GM08714 (cell line): ENCODE results near the gene PAM.

Experiments used
- H3K4me3 ChIP-seq: fragments of 200-500 bp; sonication (Bioruptor generic); 2 replicates; pipeline ENCODE4 v1.5.1; 2014; ENCODE audit warnings: mild to moderate bottlenecking, low read length, inconsistent platforms
- ZNF274 ChIP-seq: IDR thresholded peaks from 2 replicates; pipeline ENCODE4 v1.6.1; 2012; ENCODE audit warnings: mild to moderate bottlenecking, low read depth, low read length

PAM gene

GRCh38 chr5:102754767-102755431 is at the start of gene PAM:
TSS of gene PAM (plus strand) at chr5:102755305. CDS start at chr5:102866196, 110,891 bp downstream.
- H3K4me3 ChIP-seq, result peak within 1 kb of the TSS; percentile 90
- TF ChIP-seq ZNF274, result no peak

DNA sequence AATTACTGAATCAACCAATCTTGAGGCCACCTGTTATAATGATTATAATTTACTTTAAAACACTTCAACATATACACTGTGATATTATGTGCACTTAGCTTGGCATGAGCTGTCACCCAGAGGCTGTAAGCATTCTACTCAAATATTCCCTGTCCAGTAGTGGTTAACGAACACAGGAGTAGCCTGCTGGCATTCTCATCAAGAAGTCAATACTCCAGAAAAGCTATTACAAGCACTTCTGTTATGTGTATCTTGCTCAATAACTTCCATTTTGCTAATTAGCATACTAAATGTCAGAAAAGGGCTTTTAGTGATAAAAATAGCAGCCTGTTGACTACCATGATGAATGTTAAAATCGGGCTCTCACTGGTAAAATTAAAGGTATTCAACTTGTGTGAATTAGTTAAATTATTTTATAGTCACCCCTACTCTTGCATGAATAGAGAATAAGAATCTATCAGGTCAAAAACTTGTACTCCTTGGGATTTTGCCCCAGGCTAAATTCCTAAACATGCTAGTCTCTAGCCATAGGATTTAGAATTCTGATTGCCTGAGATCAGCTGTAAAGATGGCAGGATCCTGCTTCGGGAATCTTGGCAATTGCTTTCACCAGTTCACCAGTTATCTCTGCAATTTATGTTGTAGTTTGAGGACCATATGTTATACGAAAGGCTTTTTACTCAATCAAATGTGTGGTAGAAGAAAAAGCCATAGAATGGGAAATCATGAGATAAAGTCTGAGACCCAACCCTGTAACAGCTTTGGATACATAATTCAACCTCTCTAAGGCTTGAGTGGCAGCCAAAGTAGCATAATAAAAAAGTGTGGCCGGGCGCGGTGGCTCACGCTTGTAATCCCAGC is 43.4 kb upstream of the PAM start:
- no peak for TF ChIP-seq ZNF274

DNA sequence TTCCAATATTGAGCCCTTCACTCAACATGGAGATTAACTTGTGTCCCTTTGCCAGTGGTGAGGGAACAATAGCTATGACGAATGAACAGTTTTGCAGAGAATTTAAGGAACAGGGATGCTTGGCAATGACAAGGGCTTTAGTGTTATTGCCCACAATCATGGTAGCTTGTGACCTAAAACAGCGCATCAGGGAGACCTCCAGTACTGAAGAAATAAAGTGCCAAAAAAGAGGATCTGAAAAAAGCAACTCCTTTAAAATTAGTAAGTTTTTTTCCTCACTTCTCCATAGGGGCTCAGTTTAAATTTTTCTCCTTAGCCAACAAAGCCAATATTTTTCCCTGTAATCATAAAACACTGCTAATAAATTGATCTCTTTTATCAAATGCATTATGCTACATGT is 41.8 kb upstream of the PAM start:
- H3K4me3 ChIP-seq, result no peak overlapping the region
- no peak for TF ChIP-seq ZNF274

More for the DNA sequence above, 43.4 kb upstream of the PAM start:
- no peak overlapping the region for H3K4me3 ChIP-seq

DNA sequence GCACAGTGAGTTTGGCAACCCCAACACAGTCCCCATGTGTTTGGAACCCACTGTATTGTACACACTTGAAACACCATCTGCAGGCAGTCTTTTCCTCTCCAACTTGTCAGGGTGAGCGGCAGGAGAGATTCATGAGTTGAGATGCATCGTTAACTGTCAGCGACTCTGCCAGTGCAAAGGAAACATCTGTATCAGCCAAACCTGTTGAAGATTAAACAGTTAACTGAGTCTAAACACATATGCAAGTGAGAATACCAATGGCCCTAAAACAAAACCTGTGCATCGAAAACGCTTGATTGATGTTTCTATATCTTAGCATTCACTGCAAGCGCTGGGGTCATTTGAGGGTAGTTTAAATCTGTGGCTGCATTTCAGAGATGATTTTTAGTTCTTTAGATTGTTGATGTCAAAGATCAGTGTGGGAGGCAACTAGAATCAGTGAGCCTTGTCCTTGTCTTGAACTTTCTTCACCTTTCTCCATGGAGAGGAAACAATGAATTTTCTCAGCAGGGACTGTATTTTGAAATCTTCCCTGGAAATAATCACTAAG is 41.3 kb upstream of the PAM start:
- H3K4me3 ChIP-seq, result no peak overlapping the region
- TF ChIP-seq ZNF274, result no peak

- TF ChIP-seq ZNF274, result no peak
Measured at GRCh38 chr5:102715082-102715807, 39.9 kb upstream of the PAM start.

DNA sequence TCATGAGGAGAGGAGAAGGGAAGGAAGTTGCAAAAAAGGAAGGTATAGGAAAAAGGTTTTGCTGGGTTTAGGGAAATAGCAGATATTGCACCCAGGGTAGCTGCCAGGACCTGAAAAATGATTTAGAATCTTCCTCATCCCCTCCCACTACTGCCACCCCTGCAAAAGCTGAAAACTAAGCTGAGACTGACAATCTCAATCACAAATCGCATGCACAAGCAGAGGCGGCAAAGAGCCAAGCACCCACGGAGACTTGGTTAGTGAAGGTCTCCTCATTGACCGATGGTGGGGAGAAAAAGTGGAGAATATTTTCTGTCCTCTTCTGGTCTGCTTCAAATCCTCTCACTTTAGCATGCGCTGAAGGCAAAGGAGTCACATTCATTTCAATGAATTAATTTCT is 39.1 kb upstream of the PAM start:
- H3K4me3 ChIP-seq, result no peak overlapping the region
- TF ChIP-seq ZNF274, result no peak

More at GRCh38 chr5:102715082-102715807, 39.9 kb upstream of the PAM start:
- H3K4me3 ChIP-seq, result no peak overlapping the region

DNA sequence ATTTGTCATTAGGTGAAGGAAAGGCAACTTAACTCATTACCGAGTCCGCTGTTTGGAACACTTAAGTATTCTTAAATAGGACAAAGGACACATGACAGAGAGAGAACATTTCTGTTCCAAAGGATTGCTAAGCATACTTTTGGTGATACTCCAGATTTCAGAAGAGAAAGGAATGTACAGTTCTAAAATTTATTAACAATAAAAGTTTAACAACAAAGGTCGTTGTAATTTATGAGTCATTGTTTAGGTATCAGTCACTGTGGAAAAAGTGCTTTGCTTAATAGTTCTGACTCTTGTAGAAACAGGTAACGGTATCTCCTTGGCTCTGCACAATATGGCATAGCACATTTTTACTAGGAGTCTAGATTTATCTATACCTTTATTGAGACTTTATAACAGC is 36.3 kb upstream of the PAM start:
- TF ChIP-seq ZNF274, result no peak
- no peak overlapping the region for H3K4me3 ChIP-seq

DNA sequence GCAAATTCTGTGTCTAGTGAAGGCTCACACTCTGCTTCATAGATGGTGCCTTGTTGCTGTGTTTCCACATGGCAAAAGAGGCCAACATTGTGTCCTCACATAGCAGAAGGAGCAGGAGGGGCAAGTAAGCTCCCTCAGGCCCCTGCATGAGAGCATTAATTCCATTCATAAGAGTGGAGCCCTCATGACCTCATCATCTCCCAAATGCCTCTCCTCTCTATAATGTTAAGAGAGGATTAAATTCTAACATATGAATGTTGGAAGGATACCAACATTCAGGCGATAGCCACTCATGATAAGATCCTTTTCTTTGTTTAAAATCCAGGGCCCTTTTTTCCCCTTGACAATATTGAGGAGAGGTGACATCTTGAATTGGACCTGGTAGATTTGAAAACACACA is 35.2 kb upstream of the PAM start:
- H3K4me3 ChIP-seq, result no peak overlapping the region
- TF ChIP-seq ZNF274, result no peak

GRCh38 chr5:102720969-102721368 is 34.1 kb upstream of the PAM start:
- no peak for TF ChIP-seq ZNF274
- H3K4me3 ChIP-seq, result no peak overlapping the region

DNA sequence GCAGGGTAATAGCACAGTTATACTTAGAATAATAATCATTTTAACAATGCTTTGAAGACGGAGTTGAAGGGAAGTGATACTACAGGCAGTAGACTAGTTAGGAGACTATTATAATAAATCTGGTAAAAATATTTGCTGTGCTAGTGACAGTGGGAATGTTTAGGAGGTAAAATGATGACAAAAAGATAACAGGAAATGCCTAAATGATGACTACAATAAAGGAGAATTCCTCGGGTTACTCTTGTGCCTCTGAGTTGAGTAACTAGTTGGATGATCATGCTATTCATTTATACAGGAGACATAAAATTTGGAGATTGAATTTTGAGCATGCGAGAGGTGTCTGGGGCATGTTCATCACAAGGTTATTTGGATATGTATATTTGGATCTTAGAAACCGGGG is 32.2 kb upstream of the PAM start:
- H3K4me3 ChIP-seq, result no peak overlapping the region
- no peak for TF ChIP-seq ZNF274

- H3K4me3 ChIP-seq, result no peak overlapping the region
- no peak for TF ChIP-seq ZNF274
Measured at GRCh38 chr5:102731693-102732092, 23.4 kb upstream of the PAM start.

DNA sequence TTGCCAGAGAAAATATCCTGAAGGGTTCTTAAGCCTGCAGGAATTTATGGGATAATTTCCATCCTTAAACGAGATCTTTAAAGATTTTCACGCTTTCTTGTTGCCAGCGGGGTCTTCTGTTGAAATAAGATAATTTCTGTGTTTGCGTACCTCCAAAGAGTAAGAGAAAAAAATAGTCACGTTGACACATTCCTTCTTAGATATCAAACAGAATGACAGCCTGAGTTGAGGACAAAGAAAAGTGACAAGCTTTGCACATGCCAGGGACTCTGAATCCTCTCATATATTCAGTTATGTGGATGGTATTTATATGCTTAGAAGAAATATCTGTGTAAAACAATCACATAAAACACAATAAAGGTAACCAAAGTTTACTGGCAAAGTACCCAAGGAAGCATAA is 21.6 kb upstream of the PAM start:
- H3K4me3 ChIP-seq, result no peak overlapping the region
- TF ChIP-seq ZNF274, result no peak

DNA sequence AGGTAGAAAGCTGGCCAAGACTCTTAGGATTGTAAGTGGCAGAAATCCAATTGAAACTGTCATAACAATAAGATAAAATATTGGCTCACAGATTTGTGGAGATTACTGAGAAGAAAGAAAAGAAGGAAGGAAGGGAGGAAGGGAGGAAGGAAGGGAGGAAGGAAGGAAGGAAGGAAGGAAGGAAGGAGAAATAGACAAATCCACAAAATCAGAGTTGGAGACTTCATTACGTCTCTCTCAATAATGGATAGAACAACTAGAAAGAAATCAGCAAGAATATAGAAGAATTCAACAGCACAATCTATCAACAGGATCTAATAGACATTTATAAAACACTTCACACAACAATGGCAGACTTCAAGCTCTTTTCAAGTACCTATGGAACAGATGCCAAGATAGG is 17.9 kb upstream of the PAM start:
- no peak overlapping the region for H3K4me3 ChIP-seq
- TF ChIP-seq ZNF274, result no peak

- no peak overlapping the region for H3K4me3 ChIP-seq
- TF ChIP-seq ZNF274, result no peak
Measured at GRCh38 chr5:102737805-102738469, 17.2 kb upstream of the PAM start.
